ENCODE results near the gene CLRN3. TPM values are rescaled to one million over a fixed set of nuclear protein-coding genes. Genes with fewer than 3 reads are reported as not detected.

Gene CLRN3
- total and polyA plus RNA-seq, 7 donors = 0.03 TPM; not detected in 6

DNA sequence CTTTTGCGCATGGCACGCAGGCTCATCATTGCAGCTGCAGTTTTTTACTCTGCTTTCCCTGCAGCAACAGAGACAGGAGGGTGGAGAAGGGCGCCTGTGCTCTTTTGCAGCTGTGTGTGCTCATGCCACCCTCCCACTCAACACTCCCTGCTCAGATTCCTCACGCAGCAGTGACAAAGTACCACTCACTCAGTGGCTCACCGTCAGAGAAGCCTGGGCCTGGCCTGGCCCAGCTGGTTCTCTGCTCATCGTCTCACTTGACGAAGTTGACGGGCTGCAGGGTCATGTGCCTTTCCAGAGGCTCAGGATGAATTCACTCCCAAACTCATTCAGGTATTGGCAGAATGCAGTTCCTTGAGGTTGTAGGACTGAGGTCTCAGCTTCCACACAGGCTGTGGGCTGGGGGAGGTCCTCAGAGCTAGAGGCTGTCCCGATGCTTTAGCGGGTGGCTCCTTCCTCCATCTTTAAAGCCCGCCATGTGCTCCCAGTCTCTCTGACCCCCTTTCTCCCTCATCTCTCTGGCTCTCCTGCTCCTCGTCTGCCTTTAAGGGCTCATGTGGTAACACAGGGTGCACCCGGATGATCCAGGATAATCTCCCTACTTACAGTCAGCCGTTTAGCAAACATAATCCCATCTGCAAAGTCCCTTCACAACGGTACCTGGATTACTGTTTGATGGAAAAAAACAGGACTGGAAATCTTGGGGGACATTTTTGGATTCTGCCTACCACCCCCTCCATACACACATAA lies 40.0 kb upstream of the CLRN3 start:
- DNase-seq (no peak), ATAC-seq (no peak)
- 76 to 87% (median 79%) methylated on average over 15 of the region's 15 CpGs for WGBS, 3 donors
- no peaks in the 10 kb centered on the region for H3K4me1 ChIP-seq
- peaks cover 0 to 13% (median 2%) of the 10 kb centered on the region in 3 donors for H3K27me3 ChIP-seq (ENCODE audit: insufficient read depth in 3 of 3, low read length in 2 of 3)
- H3K27ac ChIP-seq = no peak overlapping the region
- no peak overlapping the region for H3K4me3 ChIP-seq
- intact Hi-C loops (cut with DNase I) = no loop called here
- no peak for TF ChIP-seq CTCF (IDR thresholded peaks at IDR 0.05)
- H3K9me3 ChIP-seq = peaks cover 9% of the 10 kb centered on the region
- H3K36me3 ChIP-seq (ENCODE audit: insufficient read depth in 1 of 2, low read depth in 1 of 2) = no peaks in the 10 kb centered on the region

GRCh38 chr10:127928021-127928806 lies 35.5 kb upstream of the CLRN3 start:
- WGBS, 3 donors = 55 to 68% (median 59%) methylated on average over 10 of the region's 10 CpGs
- Histone ChIP-seq H3K27ac (no peak overlapping the region), H3K36me3 (ENCODE audit: insufficient read depth in 1 of 2, low read depth in 1 of 2) (no peaks in the 10 kb centered on the region), H3K4me1 (peaks cover 2% of the 10 kb centered on the region), H3K9me3 (peaks cover 9% of the 10 kb centered on the region), H3K27me3 (ENCODE audit: insufficient read depth in 3 of 3, low read length in 2 of 3) (peaks cover 0 to 2% (median 0%) of the 10 kb centered on the region in 3 donors), H3K4me3 (no peak overlapping the region)
- no peak for TF ChIP-seq CTCF (IDR thresholded peaks at IDR 0.05)
- ATAC-seq (no peak), DNase-seq (no peak)
- intact Hi-C loops (cut with DNase I) = no loop called here

DNA sequence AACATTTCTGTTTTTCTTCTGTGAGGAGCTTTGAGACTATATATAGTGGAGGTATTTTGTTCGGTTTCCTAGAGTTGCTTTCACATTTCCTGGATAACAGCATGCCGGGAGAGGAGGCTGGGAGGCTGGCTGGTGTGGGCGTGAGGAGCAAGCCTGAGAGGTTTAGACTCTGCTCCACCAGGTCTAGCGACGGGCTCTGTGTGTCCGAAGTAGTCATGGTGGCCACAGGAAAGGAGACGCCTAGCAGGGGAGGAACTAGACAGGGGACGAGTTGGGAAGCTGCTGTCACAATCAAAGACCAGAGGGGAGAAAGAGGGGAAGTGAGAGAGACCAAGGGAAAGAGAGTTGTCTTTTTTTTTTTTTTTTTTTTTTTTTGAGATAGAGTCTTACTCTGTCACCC lies 33.7 kb upstream of the CLRN3 start:
- no peaks in the 10 kb centered on the region for H3K27me3 ChIP-seq (ENCODE audit: insufficient read depth in 3 of 3, low read length in 2 of 3)
- peaks cover 14% of the 10 kb centered on the region for H3K4me1 ChIP-seq
- H3K9me3 ChIP-seq = peaks cover 3% of the 10 kb centered on the region
- WGBS, 3 donors = 67 to 71% (median 69%) methylated on average over 8 of the region's 8 CpGs
- no peaks in the 10 kb centered on the region for H3K36me3 ChIP-seq (ENCODE audit: insufficient read depth in 1 of 2, low read depth in 1 of 2)
- no peak overlapping the region for H3K4me3 ChIP-seq
- no peak for ATAC-seq
- intact Hi-C loops (cut with DNase I) = no loop called here
- no peak for DNase-seq
- no peak for TF ChIP-seq CTCF (IDR thresholded peaks at IDR 0.05)
- H3K27ac ChIP-seq = no peak overlapping the region

DNA sequence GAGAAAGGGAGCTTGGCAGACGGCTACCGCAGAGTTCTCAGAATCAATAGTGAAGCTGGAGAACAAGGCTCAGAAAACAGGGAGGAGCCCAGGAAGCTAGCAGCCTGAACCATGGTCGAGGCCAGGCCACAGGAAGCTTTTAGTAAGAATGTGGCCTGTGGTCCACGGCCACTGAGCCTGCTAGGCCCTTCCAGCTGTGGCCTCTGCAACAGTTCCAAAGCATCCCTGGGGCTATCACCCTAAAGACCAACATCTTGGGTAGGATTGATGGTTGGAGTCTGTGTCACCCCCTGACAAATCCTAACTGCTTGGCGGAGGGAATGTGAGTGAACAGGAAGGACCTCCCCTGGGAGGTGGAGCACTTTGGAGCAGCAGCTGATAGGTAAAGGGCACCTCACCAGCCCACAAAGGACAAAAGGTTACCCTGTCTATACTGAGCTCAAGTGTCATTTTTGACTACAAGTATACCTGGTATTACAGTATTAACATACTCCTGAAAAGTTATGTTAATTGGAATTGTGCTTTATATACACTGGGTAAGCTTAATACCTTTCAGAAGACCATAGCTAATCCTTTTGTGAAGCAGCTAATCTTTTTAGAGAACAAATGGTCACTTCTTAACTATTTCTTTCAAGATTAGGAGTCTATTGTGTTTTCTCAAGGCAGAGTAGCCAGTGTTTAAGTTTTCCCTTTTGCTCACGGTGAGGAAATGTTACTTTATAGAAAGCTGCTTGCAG lies 32.9 kb upstream of the CLRN3 start:
- no peak overlapping the region for H3K4me3 ChIP-seq
- TF ChIP-seq CTCF (IDR thresholded peaks at IDR 0.05) = no peak
- H3K27ac ChIP-seq = no peak overlapping the region
- peaks cover 20% of the 10 kb centered on the region for H3K4me1 ChIP-seq
- ATAC-seq (no peak), DNase-seq (no peak)
- peaks cover 3% of the 10 kb centered on the region for H3K9me3 ChIP-seq
- 68 to 74% (median 74%) methylated on average over 6 of the region's 6 CpGs for WGBS, 3 donors
- intact Hi-C loops (cut with DNase I) = no loop called here
- no peaks in the 10 kb centered on the region for H3K36me3 ChIP-seq (ENCODE audit: insufficient read depth in 1 of 2, low read depth in 1 of 2)
- H3K27me3 ChIP-seq (ENCODE audit: insufficient read depth in 3 of 3, low read length in 2 of 3) = no peaks in the 10 kb centered on the region
